Measurements from ENCODE around the gene ZNF136.
A peak's percentile ranks its signal among the peaks of the same experiment; 100 is the strongest.

The ZNF136 gene

GRCh38 chr19:12162882-12163806 is at the start of gene ZNF136:
ZNF136 (plus strand) TSS chr19:12163096; CDS start chr19:12163204, 108 bp downstream.
- peak; percentile 96 for DNase-seq
- TF ChIP-seq POLR2A (IDR thresholded peaks at IDR 0.05; ENCODE audit: low read length) (peak; percentile 82), GATA1 (IDR thresholded peaks at IDR 0.05; ENCODE audit: low read depth, low read length) (no peak)

GRCh38 chr19:12113121-12113520 is 49.8 kb upstream of the ZNF136 start:
- no peak for TF ChIP-seq POLR2A (IDR thresholded peaks at IDR 0.05; ENCODE audit: low read length)
- no peak for TF ChIP-seq GATA1 (IDR thresholded peaks at IDR 0.05; ENCODE audit: low read depth, low read length)
- no peak for DNase-seq

GRCh38 chr19:12117201-12117970 is 45.5 kb upstream of the ZNF136 start:
- DNase-seq: no peak
- TF ChIP-seq POLR2A (IDR thresholded peaks at IDR 0.05; ENCODE audit: low read length): no peak
- TF ChIP-seq GATA1 (IDR thresholded peaks at IDR 0.05; ENCODE audit: low read depth, low read length): no peak

- TF ChIP-seq GATA1 (IDR thresholded peaks at IDR 0.05; ENCODE audit: low read depth, low read length) (no peak), POLR2A (IDR thresholded peaks at IDR 0.05; ENCODE audit: low read length) (no peak)
These were observed 36.2 kb upstream of the ZNF136 start for GRCh38 chr19:12126707-12127106.

GRCh38 chr19:12133069-12133468 is 29.8 kb upstream of the ZNF136 start:
- no peak for TF ChIP-seq GATA1 (IDR thresholded peaks at IDR 0.05; ENCODE audit: low read depth, low read length)
- TF ChIP-seq POLR2A (IDR thresholded peaks at IDR 0.05; ENCODE audit: low read length): no peak
- DNase-seq: peak in 1 of 2 experiments; percentile 33

More at GRCh38 chr19:12126707-12127106, 36.2 kb upstream of the ZNF136 start:
- DNase-seq: peak; percentile 17 to 32

- peak; percentile 29 to 34 for DNase-seq
These were observed 25.5 kb upstream of the ZNF136 start for GRCh38 chr19:12137221-12137940.

GRCh38 chr19:12139269-12139668 is 23.6 kb upstream of the ZNF136 start:
- DNase-seq: peak; percentile 18 to 27

More at GRCh38 chr19:12137221-12137940, 25.5 kb upstream of the ZNF136 start:
- TF ChIP-seq GATA1 (IDR thresholded peaks at IDR 0.05; ENCODE audit: low read depth, low read length): no peak

GRCh38 chr19:12139885-12140544 is 22.9 kb upstream of the ZNF136 start, which contains the start of gene ZNF20:
ZNF20 (minus strand) TSS chr19:12140350; CDS start chr19:12140182, 168 bp downstream.
- peak; percentile 93 for DNase-seq
- no peak for TF ChIP-seq GATA1 (IDR thresholded peaks at IDR 0.05; ENCODE audit: low read depth, low read length)
- TF ChIP-seq POLR2A (IDR thresholded peaks at IDR 0.05; ENCODE audit: low read length): peak; percentile 49

More at GRCh38 chr19:12139269-12139668, 23.6 kb upstream of the ZNF136 start:
- TF ChIP-seq GATA1 (IDR thresholded peaks at IDR 0.05; ENCODE audit: low read depth, low read length) (no peak), POLR2A (IDR thresholded peaks at IDR 0.05; ENCODE audit: low read length) (no peak)

- DNase-seq: peak; percentile 86 to 92
- TF ChIP-seq POLR2A (IDR thresholded peaks at IDR 0.05; ENCODE audit: low read length): no peak
- no peak for TF ChIP-seq GATA1 (IDR thresholded peaks at IDR 0.05; ENCODE audit: low read depth, low read length)
These were observed 22.1 kb upstream of the ZNF136 start for GRCh38 chr19:12140545-12141404.

- no peak for DNase-seq
- no peak for TF ChIP-seq GATA1 (IDR thresholded peaks at IDR 0.05; ENCODE audit: low read depth, low read length)
- peak; percentile 25 for TF ChIP-seq POLR2A (IDR thresholded peaks at IDR 0.05; ENCODE audit: low read length)
These were observed 21.5 kb upstream of the ZNF136 start for GRCh38 chr19:12141405-12141736.

- peak in 1 of 2 experiments; percentile 12 for DNase-seq
- TF ChIP-seq POLR2A (IDR thresholded peaks at IDR 0.05; ENCODE audit: low read length) (no peak), GATA1 (IDR thresholded peaks at IDR 0.05; ENCODE audit: low read depth, low read length) (no peak)
These were observed 17.5 kb upstream of the ZNF136 start for GRCh38 chr19:12145348-12145747.

- TF ChIP-seq POLR2A (IDR thresholded peaks at IDR 0.05; ENCODE audit: low read length) (no peak), GATA1 (IDR thresholded peaks at IDR 0.05; ENCODE audit: low read depth, low read length) (no peak)
- DNase-seq: peak in 1 of 2 experiments; percentile 12
These were observed 7.5 kb upstream of the ZNF136 start for GRCh38 chr19:12155324-12155860.
